Activated B cell treated with CpG ODN at 0.5 μM for 24 hours (primary cell): ENCODE results near the gene FRMD3. TPM values are rescaled to one million over a fixed set of nuclear protein-coding genes. Genes with fewer than 3 reads are reported as not detected.

Source experiments
- ATAC-seq: fragments of 200-7000 bp; cut with Tn5 transposase; one replicate; pipeline ENCODE4 v1.10.0; 2021; ENCODE audit warnings: low read depth, mild to moderate bottlenecking, moderate library complexity
- CTCF ChIA-PET: fragments of 350-600 bp; sonication (Branson Sonifier 250); formaldehyde crosslinking; loops from one replicate; lab custom pipeline; 2021; ENCODE audit warnings: antibody characterized with exemption; lab: Charles Lee
- POLR2A ChIA-PET: fragments of 350-600 bp; sonication (Branson Sonifier 250); formaldehyde crosslinking; loops from one replicate; lab custom pipeline; 2021; ENCODE audit warnings: antibody characterized with exemption; lab: Charles Lee
- DNase-seq: peaks from one replicate; pipeline ENCODE4 v3.0.0; 2022
- H3K27ac Mint-ChIP-seq: one replicate; pipeline ENCODE4 v1.8.0; 2020; ENCODE audit warnings: mixed read lengths
- H3K27me3 Mint-ChIP-seq: one replicate; pipeline ENCODE4 v1.8.0; 2021; ENCODE audit warnings: mixed read lengths
- H3K36me3 Mint-ChIP-seq: one replicate; pipeline ENCODE4 v1.8.0; 2021; ENCODE audit warnings: low read depth, mixed read lengths
- H3K4me1 Mint-ChIP-seq: one replicate; pipeline ENCODE4 v1.8.0; 2021; ENCODE audit warnings: mixed read lengths
- H3K4me3 Mint-ChIP-seq: one replicate; pipeline ENCODE4 v1.8.0; 2020; ENCODE audit warnings: mild to moderate bottlenecking, mixed read lengths
- H3K9me3 Mint-ChIP-seq: one replicate; pipeline ENCODE4 v1.8.0; 2020; ENCODE audit warnings: mixed read lengths
- CTCF ChIP-seq: fragments of 200-600 bp; IDR thresholded peaks from one replicate; pipeline ENCODE4 v1.8.0; 2022; ENCODE audit warnings: antibody characterized with exemption, mild to moderate bottlenecking
- intact Hi-C: fragments of 100-400 bp; cut with micrococcal nuclease; formaldehyde crosslinking; loops from one replicate; pipeline ENCODE4 v1.15.1; 2024
- total RNA-seq: library from RNA; stranded (reverse); gene quantifications from 2 replicates; pipeline ENCODE4 v1.2.3, GENCODE V29; 2022

Gene FRMD3
- total RNA-seq, 1 donor from 2014 or later, result 0.91 TPM

- ChIA-PET POLR2A (no interaction called here), CTCF (no interaction called here)
- Mint-ChIP-seq H3K4me3 (no peak overlapping the region), H3K9me3 (peaks cover 6% of the 10 kb centered on the region), H3K27ac (no peak overlapping the region), H3K4me1 (peaks cover 18% of the 10 kb centered on the region), H3K27me3 (no peaks in the 10 kb centered on the region), H3K36me3 (no peaks in the 10 kb centered on the region)
- DNase-seq (no peak), ATAC-seq (no peak)
- intact Hi-C loops, result no loop called here
- no peak for TF ChIP-seq CTCF
These were observed 60.6 kb downstream of the FRMD3 start for GRCh38 chr9:83477571-83477970.

GRCh38 chr9:83477120-83477519, 61.1 kb downstream of the FRMD3 start:
- ATAC-seq (no peak), DNase-seq (no peak)
- ChIA-PET CTCF (no interaction called here), POLR2A (no interaction called here)
- intact Hi-C loops, result no loop called here
- no peaks in the 10 kb centered on the region for H3K27me3 Mint-ChIP-seq
- no peak overlapping the region for H3K4me3 Mint-ChIP-seq
- H3K4me1 Mint-ChIP-seq, result peaks cover 20% of the 10 kb centered on the region
- no peak overlapping the region for H3K27ac Mint-ChIP-seq
- peaks cover 6% of the 10 kb centered on the region for H3K9me3 Mint-ChIP-seq
- H3K36me3 Mint-ChIP-seq, result no peaks in the 10 kb centered on the region
- TF ChIP-seq CTCF, result no peak

GRCh38 chr9:83476513-83476912, 61.7 kb downstream of the FRMD3 start:
- no peak for ATAC-seq

GRCh38 chr9:83475741-83476140, 62.5 kb downstream of the FRMD3 start:
- no peak for TF ChIP-seq CTCF
- DNase-seq, result no peak
- ATAC-seq, result no peak
- Mint-ChIP-seq H3K27ac (no peak overlapping the region), H3K27me3 (no peaks in the 10 kb centered on the region), H3K9me3 (peaks cover 6% of the 10 kb centered on the region), H3K36me3 (no peaks in the 10 kb centered on the region), H3K4me3 (no peak overlapping the region), H3K4me1 (peaks cover 24% of the 10 kb centered on the region)
- ChIA-PET CTCF (no interaction called here), POLR2A (no interaction called here)
- intact Hi-C loops, result no loop called here

More at GRCh38 chr9:83476513-83476912, 61.7 kb downstream of the FRMD3 start:
- CTCF ChIA-PET, result no interaction called here
- POLR2A ChIA-PET, result no interaction called here
- no peak overlapping the region for H3K27ac Mint-ChIP-seq
- H3K4me1 Mint-ChIP-seq, result peaks cover 24% of the 10 kb centered on the region
- no peak for TF ChIP-seq CTCF
- H3K36me3 Mint-ChIP-seq, result no peaks in the 10 kb centered on the region
- H3K4me3 Mint-ChIP-seq, result no peak overlapping the region
- DNase-seq, result no peak
- H3K27me3 Mint-ChIP-seq, result no peaks in the 10 kb centered on the region
- intact Hi-C loops, result no loop called here
- H3K9me3 Mint-ChIP-seq, result peaks cover 6% of the 10 kb centered on the region

GRCh38 chr9:83474631-83475030, 63.6 kb downstream of the FRMD3 start:
- no peak overlapping the region for H3K27ac Mint-ChIP-seq
- no peak for TF ChIP-seq CTCF
- peaks cover 6% of the 10 kb centered on the region for H3K9me3 Mint-ChIP-seq
- intact Hi-C loops, result no loop called here
- ChIA-PET CTCF (no interaction called here), POLR2A (no interaction called here)
- H3K36me3 Mint-ChIP-seq, result no peaks in the 10 kb centered on the region
- no peaks in the 10 kb centered on the region for H3K27me3 Mint-ChIP-seq
- ATAC-seq (no peak), DNase-seq (no peak)
- H3K4me3 Mint-ChIP-seq, result no peak overlapping the region
- H3K4me1 Mint-ChIP-seq, result peaks cover 24% of the 10 kb centered on the region
